K562 (cell line): ENCODE data around the gene APOM.

Source experiments
- ETV6 ChIP-seq, 3 experiments: fragments of 150-350 bp in 1 of 3; sonication (generic) in 1 of 3; formaldehyde crosslinking in 1 of 3; IDR thresholded peaks; 2 replicates each; pipeline versions ENCODE4 v1.6.1 to v1.8.0; 2014 to 2022; ENCODE audit warnings: borderline replicate concordance in 2 of 3, low read depth in 2 of 3, antibody characterized with exemption in 1 of 3, low read length in 1 of 3, mild to moderate bottlenecking in 1 of 3, missing genetic modification reagents in 1 of 3
- KDM2B ChIP-seq: fragments of 250-450 bp; sonication (Bioruptor Pico); IDR thresholded peaks from 2 replicates; pipeline ENCODE4 v1.8.0; 2021; ENCODE audit warnings: mild to moderate bottlenecking, moderate library complexity
- PCBP1 ChIP-seq: fragments of 200-400 bp; formaldehyde crosslinking; IDR thresholded peaks from 2 replicates; pipeline ENCODE4 v1.6.1; 2018; ENCODE audit warnings: mild to moderate bottlenecking, low read depth, low read length; ENCODE audit not compliant: poor library complexity, severe bottlenecking
- POLR2A ChIP-seq: fragments of 450-650 bp; conservative IDR thresholded peaks from 2 replicates; pipeline ENCODE4 v1.6.1; 2016
- ZFP36 ChIP-seq: fragments of 150-350 bp; IDR thresholded peaks from 2 replicates; pipeline ENCODE4 v1.6.1; 2018; ENCODE audit warnings: low read length, low read depth; ENCODE audit not compliant: partially characterized antibody
- TF ChIP-seq, protein P1 (sequence below), 3 experiments: IDR thresholded peaks in 2 of 3; conservative IDR thresholded peaks in 1 of 3; 2 replicates each; pipeline ENCODE4 v1.5.1; 2011 to 2012; ENCODE audit warnings: low read length in 3 of 3, mild to moderate bottlenecking in 3 of 3, control low read depth in 2 of 3, improper control_type of control experiment in 1 of 3, inconsistent platforms in 1 of 3, low read depth in 1 of 3, mixed read lengths in 1 of 3, moderate library complexity in 1 of 3; ENCODE audit not compliant: insufficient read depth in 2 of 3
- TF ChIP-seq, protein P2 (sequence below): fragments of 450-650 bp; IDR thresholded peaks from 2 replicates; pipeline ENCODE4 v1.6.1; 2016; ENCODE audit warnings: missing biosample characterization, missing genetic modification characterization

DNA sequence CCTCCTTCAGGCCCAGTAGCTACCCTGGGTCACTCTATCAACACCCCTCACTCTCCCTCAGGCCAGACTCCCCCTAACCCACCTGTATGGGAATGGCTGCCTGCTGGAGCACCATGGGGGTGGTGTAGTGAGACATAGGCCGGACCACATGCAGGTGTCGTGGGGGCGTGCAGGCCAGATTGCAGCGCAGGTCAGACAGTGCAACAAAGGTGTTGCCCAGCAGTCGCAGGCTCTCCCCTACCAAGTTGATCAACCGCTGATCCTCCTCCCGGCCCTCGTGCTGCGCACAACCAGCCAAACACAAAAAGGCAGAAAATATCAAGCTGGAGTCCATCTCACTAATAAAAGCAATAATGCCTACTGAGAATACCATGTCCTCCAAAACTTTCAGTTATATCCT, 10.4 kb upstream of the APOM start:
- no peak for TF ChIP-seq ZFP36
- TF ChIP-seq, protein P1, sequence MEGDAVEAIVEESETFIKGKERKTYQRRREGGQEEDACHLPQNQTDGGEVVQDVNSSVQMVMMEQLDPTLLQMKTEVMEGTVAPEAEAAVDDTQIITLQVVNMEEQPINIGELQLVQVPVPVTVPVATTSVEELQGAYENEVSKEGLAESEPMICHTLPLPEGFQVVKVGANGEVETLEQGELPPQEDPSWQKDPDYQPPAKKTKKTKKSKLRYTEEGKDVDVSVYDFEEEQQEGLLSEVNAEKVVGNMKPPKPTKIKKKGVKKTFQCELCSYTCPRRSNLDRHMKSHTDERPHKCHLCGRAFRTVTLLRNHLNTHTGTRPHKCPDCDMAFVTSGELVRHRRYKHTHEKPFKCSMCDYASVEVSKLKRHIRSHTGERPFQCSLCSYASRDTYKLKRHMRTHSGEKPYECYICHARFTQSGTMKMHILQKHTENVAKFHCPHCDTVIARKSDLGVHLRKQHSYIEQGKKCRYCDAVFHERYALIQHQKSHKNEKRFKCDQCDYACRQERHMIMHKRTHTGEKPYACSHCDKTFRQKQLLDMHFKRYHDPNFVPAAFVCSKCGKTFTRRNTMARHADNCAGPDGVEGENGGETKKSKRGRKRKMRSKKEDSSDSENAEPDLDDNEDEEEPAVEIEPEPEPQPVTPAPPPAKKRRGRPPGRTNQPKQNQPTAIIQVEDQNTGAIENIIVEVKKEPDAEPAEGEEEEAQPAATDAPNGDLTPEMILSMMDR (IDR thresholded peaks at IDR 0.05 in 2 of 3, conservative IDR thresholded peaks at IDR 0.05 in 1 of 3; ENCODE audit: insufficient read depth in 2 of 3, low read depth in 1 of 3, low read length in 3 of 3): no peak
- no peak for TF ChIP-seq PCBP1
- TF ChIP-seq POLR2A: no peak
- TF ChIP-seq KDM2B (CRISPR knock-in tag): no peak
- TF ChIP-seq, protein P2, sequence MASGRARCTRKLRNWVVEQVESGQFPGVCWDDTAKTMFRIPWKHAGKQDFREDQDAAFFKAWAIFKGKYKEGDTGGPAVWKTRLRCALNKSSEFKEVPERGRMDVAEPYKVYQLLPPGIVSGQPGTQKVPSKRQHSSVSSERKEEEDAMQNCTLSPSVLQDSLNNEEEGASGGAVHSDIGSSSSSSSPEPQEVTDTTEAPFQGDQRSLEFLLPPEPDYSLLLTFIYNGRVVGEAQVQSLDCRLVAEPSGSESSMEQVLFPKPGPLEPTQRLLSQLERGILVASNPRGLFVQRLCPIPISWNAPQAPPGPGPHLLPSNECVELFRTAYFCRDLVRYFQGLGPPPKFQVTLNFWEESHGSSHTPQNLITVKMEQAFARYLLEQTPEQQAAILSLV (tag): no peak
- TF ChIP-seq ETV6 (IDR thresholded peaks at IDR 0.05; ENCODE audit: borderline replicate concordance in 1 of 2, low read depth in 2 of 2, low read length in 1 of 2): no peak
- TF ChIP-seq ETV6 (CRISPR knock-in tag; IDR thresholded peaks at IDR 0.05; ENCODE audit: borderline replicate concordance): no peak
